NB4 (cell line): ENCODE results near the gene ELL.

Experiments used
- POLR2A ChIP-seq: IDR thresholded peaks from 2 replicates; pipeline ENCODE4 v1.6.1; 2011; ENCODE audit warnings: mild to moderate bottlenecking; ENCODE audit not compliant: insufficient read length; ENCODE audit errors: extremely low read depth
- TF ChIP-seq, protein P1 (sequence below): IDR thresholded peaks from 2 replicates; pipeline ENCODE4 v1.6.1; 2011; ENCODE audit warnings: low read depth, low read length
- TF ChIP-seq, protein P2 (sequence below): IDR thresholded peaks from one replicate; pipeline ENCODE4 v1.5.1; 2012; ENCODE audit warnings: low read depth, low read length

DNA sequence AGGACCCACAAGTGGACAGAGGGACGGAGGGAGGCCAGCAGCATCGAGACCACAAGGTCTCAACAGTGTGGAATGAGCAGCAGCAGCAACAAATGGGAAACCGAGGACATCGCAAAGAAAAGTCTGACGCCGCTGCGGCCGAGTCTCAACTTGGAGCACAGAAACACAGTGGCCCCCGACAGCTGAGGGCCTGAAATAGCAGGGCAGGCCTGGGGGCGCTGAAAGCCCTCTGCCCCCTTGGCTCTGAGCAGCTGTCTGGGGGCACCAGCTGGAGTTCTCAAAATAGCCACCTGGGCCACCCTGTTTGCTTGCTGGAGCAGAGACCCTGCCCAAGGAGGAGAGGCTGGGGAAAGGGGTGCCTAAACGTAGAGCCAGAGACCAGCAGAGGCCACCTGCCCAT is 78.0 kb downstream of the ELL start:
- TF ChIP-seq, protein P1, sequence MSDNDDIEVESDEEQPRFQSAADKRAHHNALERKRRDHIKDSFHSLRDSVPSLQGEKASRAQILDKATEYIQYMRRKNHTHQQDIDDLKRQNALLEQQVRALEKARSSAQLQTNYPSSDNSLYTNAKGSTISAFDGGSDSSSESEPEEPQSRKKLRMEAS, result no peak
- no peak for TF ChIP-seq POLR2A
- TF ChIP-seq, protein P2, sequence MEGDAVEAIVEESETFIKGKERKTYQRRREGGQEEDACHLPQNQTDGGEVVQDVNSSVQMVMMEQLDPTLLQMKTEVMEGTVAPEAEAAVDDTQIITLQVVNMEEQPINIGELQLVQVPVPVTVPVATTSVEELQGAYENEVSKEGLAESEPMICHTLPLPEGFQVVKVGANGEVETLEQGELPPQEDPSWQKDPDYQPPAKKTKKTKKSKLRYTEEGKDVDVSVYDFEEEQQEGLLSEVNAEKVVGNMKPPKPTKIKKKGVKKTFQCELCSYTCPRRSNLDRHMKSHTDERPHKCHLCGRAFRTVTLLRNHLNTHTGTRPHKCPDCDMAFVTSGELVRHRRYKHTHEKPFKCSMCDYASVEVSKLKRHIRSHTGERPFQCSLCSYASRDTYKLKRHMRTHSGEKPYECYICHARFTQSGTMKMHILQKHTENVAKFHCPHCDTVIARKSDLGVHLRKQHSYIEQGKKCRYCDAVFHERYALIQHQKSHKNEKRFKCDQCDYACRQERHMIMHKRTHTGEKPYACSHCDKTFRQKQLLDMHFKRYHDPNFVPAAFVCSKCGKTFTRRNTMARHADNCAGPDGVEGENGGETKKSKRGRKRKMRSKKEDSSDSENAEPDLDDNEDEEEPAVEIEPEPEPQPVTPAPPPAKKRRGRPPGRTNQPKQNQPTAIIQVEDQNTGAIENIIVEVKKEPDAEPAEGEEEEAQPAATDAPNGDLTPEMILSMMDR, result no peak
